Transverse colon (tissue), 4 donors: ENCODE results near the gene OR10A5. TPM values are rescaled to one million over a fixed set of nuclear protein-coding genes. Genes with fewer than 3 reads are reported as not detected.
"Not testable (repeated sequence)": the region's sequence is repeated elsewhere in the genome, so short reads cannot be mapped to it uniquely, and the experiment has no call there.

Experiments used
- DNase-seq: peaks from one replicate; pipeline ENCODE4 v3.0.0-alpha.2; 2019
- H3K27ac ChIP-seq, 4 donors: fragments of 200-600 bp; sonication (generic); 2 replicates each; pipeline ENCODE4 v1.5.1; 2016 to 2018; ENCODE audit warnings: inconsistent platforms in 4 of 4
- H3K27me3 ChIP-seq: fragments of 200-600 bp; sonication (generic); 2 replicates; pipeline ENCODE4 v1.5.1; 2017; ENCODE audit warnings: inconsistent platforms
- H3K36me3 ChIP-seq, 4 donors: fragments of 200-600 bp; sonication (generic); 2 replicates each; pipeline ENCODE4 v1.5.1; 2017 to 2019; ENCODE audit warnings: inconsistent platforms in 4 of 4
- H3K4me1 ChIP-seq, 4 donors: fragments of 200-600 bp; sonication (generic); 2 replicates each; pipeline ENCODE4 v1.5.1; 2017 to 2020; ENCODE audit warnings: inconsistent platforms in 4 of 4
- H3K4me3 ChIP-seq, 4 donors: fragments of 200-600 bp; sonication (generic); 1 replicate in 1 of 4; 2 replicates in 3 of 4; pipeline versions ENCODE4 v1.5.1 to v1.6.1; 2017 to 2019; ENCODE audit warnings: inconsistent platforms in 4 of 4
- H3K9me3 ChIP-seq, 2 donors: fragments of 200-600 bp; sonication (generic); 2 replicates each; pipeline ENCODE4 v1.5.1; 2017 to 2019; ENCODE audit warnings: inconsistent platforms in 2 of 2
- CTCF ChIP-seq, 5 experiments: fragments of 200-600 bp in 3 of 5; fragments of 450-650 bp in 2 of 5; sonication (generic) in 3 of 5; IDR thresholded peaks; 1 replicate in 2 of 5; 2 replicates in 3 of 5; pipeline ENCODE4 v1.5.1; 2016 to 2017; ENCODE audit warnings: antibody characterized with exemption in 5 of 5, inconsistent platforms in 3 of 5, mild to moderate bottlenecking in 2 of 5, moderate library complexity in 1 of 5
- EP300 ChIP-seq: sonication (generic); formaldehyde crosslinking; IDR thresholded peaks from one replicate; pipeline ENCODE4 v1.6.1; 2017; ENCODE audit warnings: antibody characterized with exemption, low read depth
- POLR2A ChIP-seq: fragments of 450-650 bp; IDR thresholded peaks from one replicate; pipeline ENCODE4 v1.6.1; 2016; ENCODE audit warnings: antibody characterized with exemption, mild to moderate bottlenecking, moderate library complexity
- POLR2AphosphoS5 ChIP-seq, 3 donors: sonication (generic); formaldehyde crosslinking; IDR thresholded peaks; one replicate each; pipeline ENCODE4 v1.6.1; 2016; ENCODE audit warnings: antibody characterized with exemption in 3 of 3
- WGBS, 2 donors: methylation state at CpG; one replicate each; pipeline ENCODE4 v1.1.5; 2018; ENCODE audit warnings: low coverage in 1 of 2; 5-methylcytosine and 5-hydroxymethylcytosine counted together
- in situ Hi-C, 4 donors: fragments of 200-750 bp; cut with MboI; loops; one replicate each; pipeline versions ENCODE4 v1.15.0 to v1.15.1; 2017; ENCODE audit warnings: low sequenced_read_pairs in 3 of 4, low pct_ligation_motif_present in 1 of 4, low pct_unique_long_range_greater_than_20kb in 1 of 4
- intact Hi-C: fragments of 100-400 bp; cut with DNase I; formaldehyde crosslinking; loops from one replicate; pipeline ENCODE4 v1.15.1; 2023; ENCODE audit warnings: low total_unique reads
- total RNA-seq, 4 donors: library from RNA; depleted of rRNA; stranded (reverse); fragments of >200 nt; gene quantifications; one replicate each; pipeline ENCODE4 v1.1.0, GENCODE V29; 2016

Gene OR10A5
- total RNA-seq, result not detected

- no peak for DNase-seq
- 70 to 79% methylated on average over 3 of the region's 3 CpGs for WGBS, 2 donors
- no peaks in the 10 kb centered on the region for H3K9me3 ChIP-seq
- TF ChIP-seq POLR2AphosphoS5 (IDR thresholded peaks at IDR 0.05) (no peak), CTCF (IDR thresholded peaks at IDR 0.05) (no peak), EP300 (no peak), POLR2A (no peak)
- no peaks in the 10 kb centered on the region for H3K4me1 ChIP-seq
- H3K4me3 ChIP-seq, result no peak within 1 kb of the TSS
- in situ Hi-C loops (no loop called here), intact Hi-C loops (no loop called here)
- no peaks in the 10 kb centered on the region for H3K27me3 ChIP-seq
- H3K27ac ChIP-seq, result no peak within 1 kb of the TSS
- no peaks in the 10 kb centered on the region for H3K36me3 ChIP-seq
Measured at GRCh38 chr11:6845383-6845782, at the start of gene OR10A5. OR10A5 (plus strand) TSS chr11:6845683; CDS start chr11:6845683, 0 bp downstream.

GRCh38 chr11:6799402-6799801 is 46.1 kb upstream of the OR10A5 start, which contains the start of gene OR6A2:
OR6A2 (minus strand) TSS chr11:6799689; CDS start chr11:6795708, 3,981 bp downstream.
- in situ Hi-C loops, result no loop called here

GRCh38 chr11:6801075-6801474 is 44.4 kb upstream of the OR10A5 start:
- H3K36me3 ChIP-seq, H3K4me1 ChIP-seq, in situ Hi-C loops, H3K27me3 ChIP-seq, H3K27ac ChIP-seq, H3K4me3 ChIP-seq, H3K9me3 ChIP-seq, intact Hi-C loops, DNase-seq: not testable (repeated sequence)

More at GRCh38 chr11:6799402-6799801, 46.1 kb upstream of the OR10A5 start, which contains the start of gene OR6A2:
- WGBS, 2 donors, result 79 to 89% methylated on average over 1 of the region's 1 CpG
- Histone ChIP-seq H3K36me3 (no peaks in the 10 kb centered on the region), H3K9me3 (no peaks in the 10 kb centered on the region), H3K4me3 (no peak within 1 kb of the TSS), H3K27ac (no peak within 1 kb of the TSS), H3K4me1 (no peaks in the 10 kb centered on the region), H3K27me3 (no peaks in the 10 kb centered on the region)
- DNase-seq, result no peak
- intact Hi-C loops, result no loop called here
- TF ChIP-seq POLR2AphosphoS5 (IDR thresholded peaks at IDR 0.05) (no peak), POLR2A (no peak), EP300 (no peak), CTCF (IDR thresholded peaks at IDR 0.05) (no peak)

GRCh38 chr11:6812390-6813005 is 33.0 kb upstream of the OR10A5 start:
- in situ Hi-C loops (no loop called here), intact Hi-C loops (no loop called here)
- DNase-seq, result no peak
- no peaks in the 10 kb centered on the region for H3K36me3 ChIP-seq
- WGBS, 2 donors, result 17% methylated on average over 6 of the region's 6 CpGs; no CpG with 5 or more reads in 1 of the 2 donors
- no peaks in the 10 kb centered on the region for H3K4me1 ChIP-seq
- TF ChIP-seq CTCF (IDR thresholded peaks at IDR 0.05) (peak; percentile 59 to 92 (median 88)), EP300 (no peak), POLR2A (no peak)
- H3K4me3 ChIP-seq, result no peak overlapping the region
- no peaks in the 10 kb centered on the region for H3K9me3 ChIP-seq
- H3K27me3 ChIP-seq, result no peaks in the 10 kb centered on the region
- H3K27ac ChIP-seq, result no peak overlapping the region

GRCh38 chr11:6813656-6814055 is 31.8 kb upstream of the OR10A5 start:
- Histone ChIP-seq H3K27me3 (no peaks in the 10 kb centered on the region), H3K27ac (no peak overlapping the region), H3K4me1 (no peaks in the 10 kb centered on the region), H3K9me3 (no peaks in the 10 kb centered on the region), H3K36me3 (no peaks in the 10 kb centered on the region), H3K4me3 (no peak overlapping the region)
- TF ChIP-seq EP300 (no peak), CTCF (IDR thresholded peaks at IDR 0.05) (no peak), POLR2AphosphoS5 (IDR thresholded peaks at IDR 0.05) (no peak), POLR2A (no peak)
- intact Hi-C loops (no loop called here), in situ Hi-C loops (no loop called here)
- no peak for DNase-seq
- WGBS, 2 donors, result 87% methylated on average over 2 of the region's 2 CpGs; no CpG with 5 or more reads in 1 of the 2 donors
